Right cardiac atrium (tissue), 5 donors: ENCODE measurements around the gene TTC39A. TPM values are rescaled to one million over a fixed set of nuclear protein-coding genes. Genes with fewer than 3 reads are reported as not detected.
A peak's percentile ranks its signal among the peaks of the same experiment; 100 is the strongest.

Source experiments
- ATAC-seq, 2 donors: fragments of 200-7000 bp; cut with Tn5 transposase; one replicate each; pipeline versions ENCODE4 v1.8.0 to v1.9.1; 2020; ENCODE audit warnings: moderate library complexity in 2 of 2, mild to moderate bottlenecking in 1 of 2
- DNase-seq, 3 donors: peaks; one replicate each; pipeline ENCODE4 v3.0.0-alpha.2; 2020
- H3K27ac ChIP-seq: one replicate; pipeline ENCODE4 v1.5.1; 2013; ENCODE audit warnings: mild to moderate bottlenecking, low read length, control low read depth, moderate library complexity
- H3K27me3 ChIP-seq: one replicate; pipeline ENCODE4 v1.6.1; 2013; ENCODE audit not compliant: control insufficient read depth, insufficient read depth
- H3K4me1 ChIP-seq: one replicate; pipeline ENCODE4 v1.6.1; 2013; ENCODE audit warnings: low read length; ENCODE audit not compliant: control insufficient read depth, insufficient read depth
- H3K4me3 ChIP-seq: one replicate; pipeline ENCODE4 v1.5.1; 2013; ENCODE audit warnings: low read length, control low read depth
- H3K9me3 ChIP-seq: one replicate; pipeline ENCODE4 v1.6.1; 2013; ENCODE audit warnings: low read length; ENCODE audit not compliant: control insufficient read depth
- WGBS: extraction: QIAGEN DNeasy Blood & Tissue Kit; methylation state at CpG from one replicate; pipeline ENCODE4 v1.1.7; 2013; 5-methylcytosine and 5-hydroxymethylcytosine counted together
- intact Hi-C, 4 donors: fragments of 100-400 bp; cut with DNase I; formaldehyde crosslinking; loops; one replicate each; pipeline versions ENCODE4 v1.11.0 to v1.14.0; 2022 to 2023
- polyA plus RNA-seq: library from polyadenylated mRNA; stranded (reverse); fragments of 200-250 nt; gene quantifications from one replicate; pipeline ENCODE4 v1.2.3, GENCODE V29; 2013
- total RNA-seq, 4 donors: library from RNA; stranded (reverse); fragmentation: NEBNext Ultra II Directional; extraction: Animal tissue kit (Norgen Biotek cat#: 25700); gene quantifications; one replicate each; pipeline ENCODE4 v1.2.1, GENCODE V29; 2021
- donor health status: healthy with polysubstance abuse.
- donor health status: DM: no; HTN: yes; CAD: no.
- donor health status: DM: no; HTN: no; CAD: no.
- donor health status: DM: no; HTN: yes; CAD: no; lungs with severe emphysema.
- donor health status: DM: yes; HTN: yes; CAD: no.

The TTC39A gene
- total and polyA plus RNA-seq, 5 donors = 11.6 to 24.7 (median 15.7) TPM

DNA sequence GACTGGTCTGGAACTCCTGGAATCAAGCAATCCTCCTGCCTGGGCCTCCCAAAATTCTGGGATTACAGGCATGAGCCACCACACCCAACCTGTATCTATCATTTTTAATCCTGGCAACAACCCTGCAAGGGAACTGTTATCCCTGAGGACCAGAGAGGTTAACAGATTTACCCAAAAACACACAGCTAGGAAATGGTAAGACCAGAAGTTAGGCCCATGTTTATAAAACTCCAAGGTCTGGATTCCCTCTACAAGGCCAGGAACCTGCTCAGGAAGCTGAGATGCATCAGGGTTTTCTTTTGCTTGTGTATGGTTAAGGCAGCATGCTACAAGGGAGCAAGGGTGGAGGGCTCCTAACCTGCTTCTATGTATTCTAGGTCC lies 17.8 kb upstream of the TTC39A start:
- no peaks in the 10 kb centered on the region for H3K9me3 ChIP-seq
- ATAC-seq = no peak
- no peak for DNase-seq
- H3K4me3 ChIP-seq = no peak overlapping the region
- intact Hi-C loops = no loop called here
- no peak overlapping the region for H3K27ac ChIP-seq
- no peaks in the 10 kb centered on the region for H3K4me1 ChIP-seq
- H3K27me3 ChIP-seq = no peaks in the 10 kb centered on the region

DNA sequence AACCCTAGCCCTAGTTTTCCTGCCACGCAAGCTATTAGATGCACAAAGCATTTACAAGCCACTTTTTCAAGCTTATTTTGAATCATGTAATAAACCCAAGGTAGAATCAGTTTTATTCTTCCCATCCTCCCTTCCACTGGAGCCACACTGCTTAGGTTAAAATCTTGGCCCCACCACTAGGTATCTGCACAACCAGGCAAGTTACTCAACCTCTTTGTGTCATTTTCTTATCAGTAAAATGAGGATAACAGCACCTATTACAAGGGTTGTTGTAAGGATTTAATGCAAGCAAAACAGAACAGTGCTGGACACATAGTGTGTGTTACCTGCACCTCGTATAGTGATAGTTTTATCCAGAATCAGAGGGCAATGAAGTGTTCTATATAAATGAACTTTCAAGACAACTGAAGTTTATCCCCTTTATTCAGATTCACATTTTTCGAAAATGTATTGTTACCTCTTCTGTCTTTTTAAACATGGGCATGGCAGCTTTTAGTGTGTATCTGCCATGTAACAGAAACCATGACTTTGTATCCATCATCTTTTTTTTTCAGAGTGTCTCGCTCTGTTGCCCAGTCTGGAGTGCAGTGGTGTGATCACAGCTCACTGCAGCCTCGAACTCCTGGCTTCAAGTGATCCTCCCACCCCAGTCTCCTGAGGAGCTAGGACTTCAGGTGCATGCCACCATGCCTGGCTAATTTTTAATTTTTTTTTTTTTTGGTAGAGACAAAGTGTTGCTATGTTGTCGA lies 17.2 kb upstream of the TTC39A start:
- intact Hi-C loops = no loop called here
- DNase-seq (no peak), ATAC-seq (no peak)
- H3K4me1 ChIP-seq = no peaks in the 10 kb centered on the region
- H3K4me3 ChIP-seq = no peak overlapping the region
- no peak overlapping the region for H3K27ac ChIP-seq
- no peaks in the 10 kb centered on the region for H3K27me3 ChIP-seq
- 87% methylated on average over 6 of the region's 6 CpGs for WGBS
- no peaks in the 10 kb centered on the region for H3K9me3 ChIP-seq

DNA sequence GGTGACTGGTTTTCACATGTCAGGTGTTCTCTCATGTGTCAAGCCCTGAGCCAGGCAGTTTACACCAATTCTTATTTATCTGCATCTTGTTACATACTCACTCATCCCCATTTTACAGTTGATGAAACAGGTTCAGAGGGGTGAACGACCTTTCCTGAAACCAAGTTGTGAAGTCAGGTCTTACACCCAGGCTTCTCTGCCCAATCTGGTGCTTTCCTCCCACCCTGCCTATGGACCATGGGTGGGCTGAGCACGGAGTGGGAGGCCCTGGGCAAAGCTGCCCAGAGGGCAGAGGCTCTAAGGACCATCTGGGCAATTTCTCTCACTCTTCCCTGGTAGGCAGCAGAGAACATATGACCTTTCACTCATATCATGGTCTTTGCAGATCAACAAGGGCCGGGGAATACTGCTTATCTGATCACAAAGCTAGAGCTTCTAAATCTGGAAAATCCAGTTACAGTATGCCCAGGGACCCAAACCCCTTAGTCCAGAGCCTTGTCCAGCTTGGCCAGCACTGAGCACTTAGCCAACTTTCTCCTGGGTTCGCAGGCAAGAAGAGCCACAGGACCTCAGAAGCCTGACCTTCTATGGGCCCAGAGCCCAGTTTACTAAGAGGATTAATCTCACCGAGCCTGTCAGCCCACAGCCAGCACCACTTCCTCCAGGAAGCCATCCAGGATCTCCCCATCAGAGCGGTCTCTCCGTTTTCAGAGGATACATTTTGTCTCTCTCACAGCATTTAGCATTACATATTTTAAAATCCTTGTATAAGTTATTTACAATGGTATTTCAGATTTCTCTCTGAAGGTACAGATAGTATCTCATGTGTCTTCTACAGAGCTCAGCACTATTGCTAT lies 16.0 kb upstream of the TTC39A start:
- DNase-seq (no peak), ATAC-seq (no peak)
- Histone ChIP-seq H3K4me3 (no peak overlapping the region), H3K27me3 (no peaks in the 10 kb centered on the region), H3K4me1 (no peaks in the 10 kb centered on the region), H3K9me3 (no peaks in the 10 kb centered on the region), H3K27ac (no peak overlapping the region)
- intact Hi-C loops = no loop called here
- WGBS = 56% methylated on average over 7 of the region's 7 CpGs

DNA sequence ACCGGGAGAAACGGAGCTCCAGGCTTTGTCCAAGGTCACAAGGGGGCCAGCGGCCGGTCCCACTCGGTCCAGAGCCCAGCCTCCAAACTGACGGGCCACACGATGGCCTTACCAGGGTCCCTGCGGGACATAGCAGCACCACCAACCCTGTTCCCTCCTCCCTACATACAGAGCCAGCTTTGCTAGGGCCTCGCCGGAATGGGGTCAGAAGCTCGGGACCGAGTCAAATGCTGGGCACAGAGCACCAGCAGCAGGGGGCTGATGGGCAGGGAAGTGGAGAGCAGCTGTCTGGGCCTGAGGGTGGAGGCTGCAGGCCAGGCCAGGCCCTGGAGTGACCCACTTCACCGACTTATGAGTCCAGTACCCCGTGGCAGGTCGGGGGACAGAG lies 14.9 kb upstream of the TTC39A start:
- H3K27me3 ChIP-seq = no peaks in the 10 kb centered on the region
- DNase-seq (peak in 1 of 3 donors; percentile 46), ATAC-seq (peak; percentile 15 to 20)
- intact Hi-C loops = no loop called here
- no peak overlapping the region for H3K4me3 ChIP-seq
- 39% methylated on average over 15 of the region's 15 CpGs for WGBS
- no peaks in the 10 kb centered on the region for H3K4me1 ChIP-seq
- H3K27ac ChIP-seq = no peak overlapping the region
- no peaks in the 10 kb centered on the region for H3K9me3 ChIP-seq

DNA sequence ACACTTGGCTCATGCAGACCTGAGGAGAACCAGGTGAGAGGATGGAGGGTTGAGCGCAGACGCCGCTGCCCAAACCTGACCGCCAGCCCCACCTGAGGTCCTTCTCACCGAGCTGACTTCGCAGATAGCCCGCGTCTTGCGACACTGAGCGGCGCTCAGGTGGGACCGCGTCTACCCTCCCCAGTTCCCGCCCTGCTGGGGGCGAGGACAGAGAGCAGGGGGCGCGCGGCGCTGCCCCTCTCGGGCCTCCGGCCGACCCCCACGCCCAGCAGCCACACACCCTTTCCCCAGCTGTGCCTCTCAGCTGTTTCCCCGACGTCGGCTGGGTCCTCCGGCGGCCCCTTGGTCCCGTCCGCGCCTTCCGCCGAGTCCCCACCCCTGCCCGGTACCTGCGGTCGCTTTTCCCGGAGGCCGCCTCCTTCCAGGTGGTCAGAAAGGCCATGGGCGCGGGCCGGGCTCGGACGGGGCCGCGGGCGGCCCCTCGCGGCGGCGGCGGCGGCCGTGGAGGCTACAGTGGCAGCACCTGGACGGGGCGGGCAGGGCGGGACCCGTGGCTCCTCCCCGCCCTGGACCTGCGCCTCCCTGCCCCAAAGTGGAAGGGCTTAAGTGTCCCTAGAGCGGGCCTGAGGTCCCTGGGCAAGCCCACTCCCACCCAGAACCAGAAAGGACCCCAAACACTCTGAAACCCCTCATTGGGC lies 14.4 kb upstream of the TTC39A start:
- no peak overlapping the region for H3K27ac ChIP-seq
- 5% methylated on average over 60 of the region's 60 CpGs for WGBS
- H3K9me3 ChIP-seq = no peaks in the 10 kb centered on the region
- no peaks in the 10 kb centered on the region for H3K4me1 ChIP-seq
- DNase-seq (peak in 1 of 3 donors; percentile 62), ATAC-seq (peak; percentile 30 to 43)
- intact Hi-C loops = no loop called here
- H3K4me3 ChIP-seq = no peak overlapping the region
- no peaks in the 10 kb centered on the region for H3K27me3 ChIP-seq

DNA sequence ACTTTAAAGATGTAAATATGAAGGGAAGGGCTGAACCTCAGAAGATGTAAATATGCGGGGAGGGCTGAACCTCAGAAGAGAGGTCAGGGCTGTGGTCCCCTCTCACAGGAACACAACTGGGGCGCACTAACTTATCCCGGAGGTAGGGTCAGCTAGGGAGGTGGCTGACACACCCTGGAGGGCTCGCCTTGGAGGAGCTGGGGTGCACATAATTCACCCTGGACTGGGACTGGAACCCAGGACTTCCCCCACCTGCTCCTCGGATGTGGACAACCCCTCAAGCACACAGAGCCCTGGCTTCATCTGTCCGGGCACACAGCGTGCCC lies 13.9 kb upstream of the TTC39A start:
- WGBS = 60% methylated on average over 7 of the region's 7 CpGs
- ATAC-seq = no peak
- no peak for DNase-seq
- Histone ChIP-seq H3K4me3 (no peak overlapping the region), H3K27me3 (no peaks in the 10 kb centered on the region), H3K4me1 (no peaks in the 10 kb centered on the region), H3K9me3 (no peaks in the 10 kb centered on the region), H3K27ac (no peak overlapping the region)
- intact Hi-C loops = no loop called here

DNA sequence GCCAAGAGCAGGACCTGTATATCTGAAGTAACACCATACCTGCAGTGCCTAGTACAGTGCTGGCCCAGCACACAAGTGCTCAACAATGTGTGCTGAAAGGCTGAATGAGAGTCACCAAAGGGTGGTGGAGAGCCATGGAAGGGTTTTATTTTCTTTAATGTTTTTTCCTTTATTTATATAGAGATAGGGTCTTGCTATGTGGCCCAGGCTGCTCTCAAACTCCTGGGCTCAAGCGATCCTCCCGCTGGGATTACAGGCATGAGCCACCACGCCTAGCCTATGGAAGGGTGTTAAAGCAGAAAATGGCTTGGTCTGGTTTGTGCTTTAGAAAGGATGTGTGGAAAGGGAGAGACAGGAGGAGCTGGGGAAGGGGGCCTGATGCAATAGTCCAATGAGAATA lies 13.3 kb upstream of the TTC39A start:
- intact Hi-C loops = no loop called here
- no peak overlapping the region for H3K27ac ChIP-seq
- no peaks in the 10 kb centered on the region for H3K4me1 ChIP-seq
- ATAC-seq (no peak), DNase-seq (no peak)
- 90% methylated on average over 3 of the region's 3 CpGs for WGBS
- no peaks in the 10 kb centered on the region for H3K9me3 ChIP-seq
- H3K4me3 ChIP-seq = no peak overlapping the region
- H3K27me3 ChIP-seq = no peaks in the 10 kb centered on the region

DNA sequence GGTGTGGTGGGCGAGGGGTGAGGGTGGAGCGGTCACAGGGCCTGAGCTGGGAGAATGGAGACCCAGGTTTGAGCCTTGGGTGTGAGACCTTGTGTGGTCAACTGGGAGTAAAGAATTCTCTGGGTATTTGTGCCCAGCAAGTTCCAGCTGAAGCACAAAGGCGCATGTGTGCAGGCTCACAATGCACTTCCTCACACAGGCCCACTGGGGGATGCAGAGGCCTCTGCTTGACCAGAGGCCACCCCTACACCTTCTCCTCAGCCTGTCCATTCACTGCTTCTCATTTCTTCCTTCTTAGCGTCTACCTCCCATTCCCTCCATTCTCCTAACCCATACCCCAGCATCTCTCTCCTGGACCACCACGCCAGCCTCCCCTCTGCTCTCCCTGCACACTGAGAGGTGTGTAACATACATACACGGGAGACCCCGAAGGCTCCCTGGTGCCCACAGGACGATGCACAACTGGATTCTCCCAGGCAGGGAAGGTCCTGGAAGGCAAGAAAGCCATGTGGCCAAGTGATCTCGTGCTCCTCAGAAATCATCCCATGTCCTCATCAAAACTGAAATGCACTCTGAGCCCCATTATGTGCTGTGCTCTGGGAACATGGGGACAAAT lies 12.3 kb upstream of the TTC39A start:
- Histone ChIP-seq H3K9me3 (no peaks in the 10 kb centered on the region), H3K4me3 (no peak overlapping the region), H3K4me1 (no peaks in the 10 kb centered on the region), H3K27me3 (no peaks in the 10 kb centered on the region), H3K27ac (no peak overlapping the region)
- DNase-seq = no peak
- ATAC-seq = no peak
- WGBS = 89% methylated on average over 9 of the region's 9 CpGs
- intact Hi-C loops = no loop called here

DNA sequence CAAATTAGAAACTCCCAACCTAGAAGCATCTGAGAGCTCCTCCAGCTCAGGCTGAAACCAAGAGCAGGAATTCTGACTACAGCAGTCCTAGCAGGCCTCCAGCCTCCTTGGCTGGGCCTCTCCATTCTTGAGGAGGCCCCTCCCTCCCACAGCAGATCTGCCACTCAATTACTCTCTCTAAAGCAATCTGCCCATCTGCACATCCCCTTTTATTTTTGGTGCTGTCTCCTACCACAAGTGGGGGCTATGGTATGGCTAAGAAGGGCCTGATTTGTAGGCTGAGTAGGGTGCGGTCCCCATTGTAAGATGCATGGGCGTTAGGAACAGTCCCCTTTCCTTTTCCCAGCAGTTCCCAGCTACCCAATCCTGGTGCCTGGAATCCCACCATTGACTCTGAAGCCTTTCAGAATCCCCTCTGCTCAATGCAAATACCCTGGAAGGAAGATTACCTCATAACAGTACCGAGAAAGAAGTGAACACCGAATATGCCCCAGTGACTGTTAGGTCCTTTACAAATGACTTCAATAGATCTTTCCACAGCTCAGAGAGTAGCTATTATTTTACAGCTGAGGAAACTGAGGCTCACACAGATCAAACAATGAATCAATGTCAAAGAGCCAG lies 11.6 kb upstream of the TTC39A start:
- Histone ChIP-seq H3K27ac (no peak overlapping the region), H3K4me1 (no peaks in the 10 kb centered on the region), H3K4me3 (no peak overlapping the region), H3K9me3 (no peaks in the 10 kb centered on the region), H3K27me3 (no peaks in the 10 kb centered on the region)
- 87% methylated on average over 4 of the region's 4 CpGs for WGBS
- ATAC-seq (no peak), DNase-seq (no peak)
- intact Hi-C loops = no loop called here

DNA sequence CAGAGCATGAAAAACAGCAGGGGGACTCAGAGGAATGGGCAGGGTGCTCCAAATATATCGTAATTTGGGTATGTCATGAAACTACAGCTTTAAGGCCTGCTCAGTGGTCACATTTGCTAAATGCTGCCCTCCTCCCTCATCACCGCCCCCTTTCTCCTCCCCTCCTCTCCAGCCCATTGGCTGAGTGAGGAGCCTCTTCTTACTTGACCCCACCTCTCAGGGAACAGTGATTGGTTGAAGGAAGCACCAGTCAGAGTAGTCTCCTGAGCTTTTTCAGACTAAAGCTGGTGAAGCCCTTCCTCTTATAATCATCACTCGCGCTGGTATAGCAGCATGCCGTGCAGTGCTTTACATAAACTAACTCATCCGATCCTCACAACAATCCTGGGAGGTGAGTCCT lies 10.0 kb upstream of the TTC39A start:
- ATAC-seq (no peak), DNase-seq (no peak)
- intact Hi-C loops = no loop called here
- Histone ChIP-seq H3K27me3 (no peaks in the 10 kb centered on the region), H3K9me3 (no peaks in the 10 kb centered on the region), H3K4me3 (no peak overlapping the region), H3K4me1 (no peaks in the 10 kb centered on the region), H3K27ac (no peak overlapping the region)
- WGBS = 96% methylated on average over 6 of the region's 6 CpGs
